Panc1 (cell line): ENCODE measurements around the gene ITGA2. TPM values are rescaled to one million over a fixed set of nuclear protein-coding genes. Genes with fewer than 3 reads are reported as not detected.

Source experiments
- ATAC-seq: fragments of 200-7000 bp; cut with Tn5 transposase; 2 replicates; pipeline ENCODE4 v1.9.1; 2020; ENCODE audit warnings: mild to moderate bottlenecking, moderate library complexity
- Bru-seq: library from RNA; stranded (reverse); fragments of 400-500 nt; gene quantifications from one replicate; lab custom pipeline; 2021; lab: Mats Ljungman, UMichigan
- BruChase-seq, 2 experiments: library from RNA; stranded (reverse); fragments of 400-500 nt; gene quantifications; one replicate each; lab custom pipeline; 2021; lab: Mats Ljungman, UMichigan
- BruUV-seq: library from RNA; stranded (reverse); fragments of 400-500 nt; replicated peaks from 2 replicates; lab custom pipeline; 2021; lab: Mats Ljungman, UMichigan
- CTCF ChIA-PET: fragments of 300-600 bp; sonication (Branson Sonifier 250); formaldehyde crosslinking; loops from one replicate; lab custom pipeline; 2022; ENCODE audit warnings: antibody characterized with exemption; lab: Charles Lee
- POLR2A ChIA-PET: fragments of 300-600 bp; sonication (Branson Sonifier 250); formaldehyde crosslinking; loops from one replicate; lab custom pipeline; 2022; ENCODE audit warnings: antibody characterized with exemption; lab: Charles Lee
- DNase-seq: peaks from one replicate; pipeline ENCODE4 v3.0.0-alpha.2; 2010; ENCODE audit warnings: low read depth, low spot score
- H3K27ac ChIP-seq: 2 replicates; pipeline ENCODE4 v1.5.1; 2011; ENCODE audit warnings: mild to moderate bottlenecking, low read length, inconsistent platforms
- H3K27me3 ChIP-seq: fragments of 200-500 bp; sonication (Bioruptor generic); 2 replicates; pipeline ENCODE4 v1.6.0; 2014; ENCODE audit warnings: low read length, inconsistent platforms; ENCODE audit not compliant: control insufficient read depth, insufficient read depth
- H3K36me3 ChIP-seq: fragments of 200-500 bp; sonication (Bioruptor generic); 2 replicates; pipeline ENCODE4 v1.5.1; 2014; ENCODE audit warnings: inconsistent platforms, mild to moderate bottlenecking, low read length, moderate library complexity; ENCODE audit not compliant: control insufficient read depth, insufficient read depth
- H3K4me1 ChIP-seq: 2 replicates; pipeline ENCODE4 v1.5.1; 2011; ENCODE audit warnings: inconsistent platforms, mild to moderate bottlenecking, low read length, moderate library complexity; ENCODE audit not compliant: control insufficient read depth, insufficient read depth
- H3K4me3 ChIP-seq, 2 experiments: 2 replicates each; pipeline ENCODE4 v1.5.1; 2011 to 2012; ENCODE audit warnings: low read depth in 2 of 2, low read length in 2 of 2, mild to moderate bottlenecking in 2 of 2, inconsistent platforms in 1 of 2, moderate library complexity in 1 of 2
- H3K9me3 ChIP-seq: fragments of 200-500 bp; sonication (Bioruptor generic); 2 replicates; pipeline ENCODE4 v1.5.1; 2014; ENCODE audit warnings: low read depth, mild to moderate bottlenecking, inconsistent platforms, low read length, moderate library complexity; ENCODE audit not compliant: control insufficient read depth, insufficient read depth
- POLR2AphosphoS5 ChIP-seq: IDR thresholded peaks from 2 replicates; pipeline ENCODE4 v1.6.1; 2012; ENCODE audit warnings: mild to moderate bottlenecking, low read depth, low read length, moderate library complexity
- REST ChIP-seq, 2 experiments: IDR thresholded peaks; 2 replicates each; pipeline ENCODE4 v1.6.1; 2011 to 2012; ENCODE audit warnings: low read depth in 2 of 2, control low read depth in 1 of 2, low read length in 1 of 2, mild to moderate bottlenecking in 1 of 2, moderate library complexity in 1 of 2; ENCODE audit not compliant: insufficient read depth in 1 of 2
- SIN3A ChIP-seq: IDR thresholded peaks from 2 replicates; pipeline ENCODE4 v1.6.1; 2012; ENCODE audit warnings: low read depth, mild to moderate bottlenecking, low read length, moderate library complexity, borderline replicate concordance; ENCODE audit not compliant: insufficient read depth
- TCF7L2 ChIP-seq: IDR thresholded peaks from 2 replicates; pipeline ENCODE4 v1.6.1; 2011; ENCODE audit warnings: mild to moderate bottlenecking, low read depth, low read length, inconsistent platforms
- in situ Hi-C: cut with HindIII; loops from 2 replicates; pipeline ENCODE4 v1.10.0; 2016; ENCODE audit warnings: low sequenced_read_pairs, low pct_unique_long_range_greater_than_20kb
- intact Hi-C: fragments of 100-400 bp; cut with micrococcal nuclease; formaldehyde crosslinking; loops from one replicate; pipeline ENCODE4 v1.10.0; 2022; ENCODE audit not compliant: unreplicated experiment
- long read RNA-seq: library from polyadenylated mRNA; unstranded; transcript quantifications from one replicate; pipeline ENCODE4 v2.0.0, GENCODE V29; 2021; ENCODE audit not compliant: unreplicated experiment
- polyA plus RNA-seq: library from polyadenylated mRNA; unstranded; fragments of >200 nt; gene quantifications from one replicate; pipeline ENCODE4 v1.2.1, GENCODE V29; 2012; ENCODE audit warnings: missing spikeins; ENCODE audit not compliant: insufficient read length
- total RNA-seq: library from RNA; stranded (reverse); gene quantifications from one replicate; pipeline ENCODE4 v1.2.1, GENCODE V29; 2021; ENCODE audit not compliant: unreplicated experiment
- TF ChIP-seq, protein P1 (sequence below): fragments of 450-650 bp; IDR thresholded peaks from 2 replicates; pipeline ENCODE4 v1.5.1; 2017; ENCODE audit warnings: mild to moderate bottlenecking

ITGA2 gene
- total RNA-seq (41.8 TPM), Bru-seq, nascent RNA (percentile 88 among the genes with signal in this experiment), BruChase-seq, experiment 1, labeled RNA remaining after a 2-hour chase (percentile 79 among the genes with signal in this experiment), BruChase-seq, experiment 2, labeled RNA remaining after a 6-hour chase (percentile 89 among the genes with signal in this experiment)
- 10.0 TPM for polyA plus RNA-seq
- long read RNA-seq, partial matches to known transcripts: 6 of 28 reads
- long read RNA-seq, other reads (novel, unspliced or antisense): 22 of 28 reads

- DNase-seq (no peak), ATAC-seq (peak; percentile 89)
- ChIA-PET CTCF (interaction anchor here (1.1 kb wide), 1 partner anchor 22 kb away, joined by 4 read pairs; no protein-coding TSS in a partner anchor), POLR2A (no interaction called here)
- Histone ChIP-seq H3K36me3 (peaks cover 4% of the 10 kb centered on the region; the same call in 1 of the 2 replicates), H3K9me3 (no peaks in the 10 kb centered on the region), H3K4me1 (peaks cover 38% of the 10 kb centered on the region), H3K4me3 (peak within 1 kb of the TSS; percentile 80 to 92), H3K27ac (peak within 1 kb of the TSS; percentile 92), H3K27me3 (no peaks in the 10 kb centered on the region)
- in situ Hi-C loops (no loop called here), intact Hi-C loops (no loop called here)
- TF ChIP-seq TCF7L2: no peak
- no peak for TF ChIP-seq REST (IDR thresholded peaks at IDR 0.05; ENCODE audit: insufficient read depth in 1 of 2, low read depth in 2 of 2, low read length in 1 of 2)
- TF ChIP-seq, protein P1, sequence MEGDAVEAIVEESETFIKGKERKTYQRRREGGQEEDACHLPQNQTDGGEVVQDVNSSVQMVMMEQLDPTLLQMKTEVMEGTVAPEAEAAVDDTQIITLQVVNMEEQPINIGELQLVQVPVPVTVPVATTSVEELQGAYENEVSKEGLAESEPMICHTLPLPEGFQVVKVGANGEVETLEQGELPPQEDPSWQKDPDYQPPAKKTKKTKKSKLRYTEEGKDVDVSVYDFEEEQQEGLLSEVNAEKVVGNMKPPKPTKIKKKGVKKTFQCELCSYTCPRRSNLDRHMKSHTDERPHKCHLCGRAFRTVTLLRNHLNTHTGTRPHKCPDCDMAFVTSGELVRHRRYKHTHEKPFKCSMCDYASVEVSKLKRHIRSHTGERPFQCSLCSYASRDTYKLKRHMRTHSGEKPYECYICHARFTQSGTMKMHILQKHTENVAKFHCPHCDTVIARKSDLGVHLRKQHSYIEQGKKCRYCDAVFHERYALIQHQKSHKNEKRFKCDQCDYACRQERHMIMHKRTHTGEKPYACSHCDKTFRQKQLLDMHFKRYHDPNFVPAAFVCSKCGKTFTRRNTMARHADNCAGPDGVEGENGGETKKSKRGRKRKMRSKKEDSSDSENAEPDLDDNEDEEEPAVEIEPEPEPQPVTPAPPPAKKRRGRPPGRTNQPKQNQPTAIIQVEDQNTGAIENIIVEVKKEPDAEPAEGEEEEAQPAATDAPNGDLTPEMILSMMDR: no peak
- TF ChIP-seq SIN3A: 0 out of 2 replicates have a peak, but pooled peaks have one; percentile 25
- TF ChIP-seq POLR2AphosphoS5: 0 out of 2 replicates have a peak, but pooled peaks have one; percentile 46
- BruUV-seq: no TSS peak
These were observed at the start of gene ITGA2 for GRCh38 chr5:52989025-52989780. Gene ITGA2, plus strand, starts transcription at chr5:52989352. Its CDS starts 117 bp downstream, at chr5:52989469.

GRCh38 chr5:52943285-52943684 lies 45.9 kb upstream of the ITGA2 start:
- POLR2A ChIA-PET: no interaction called here
- Histone ChIP-seq H3K27ac (no peak overlapping the region), H3K9me3 (no peaks in the 10 kb centered on the region), H3K4me1 (peaks cover 7% of the 10 kb centered on the region; the same call in 1 of the 2 replicates), H3K27me3 (no peaks in the 10 kb centered on the region), H3K36me3 (no peaks in the 10 kb centered on the region), H3K4me3 (no peak overlapping the region)
- DNase-seq (no peak), ATAC-seq (peak; percentile 46; the same call in 1 of the 2 replicates)
- no peak for TF ChIP-seq POLR2AphosphoS5
- TF ChIP-seq, protein P1: peak; percentile 47
- in situ Hi-C loops: no loop called here
- intact Hi-C loops: no loop called here
- no TSS peak for BruUV-seq
- CTCF ChIA-PET: no interaction called here
